Erythroblast (primary cell): ENCODE results near the gene GREM2.

Experiments
- DNase-seq, 2 experiments: peaks; one replicate each; lab custom pipeline; 2025; lab: John Stamatoyannopoulos, UW
- GATA1 ChIP-seq: IDR thresholded peaks from 2 replicates; pipeline ENCODE4 v1.6.1; 2011; ENCODE audit warnings: low read depth, mild to moderate bottlenecking, control low read depth, low read length, moderate library complexity
- POLR2A ChIP-seq: IDR thresholded peaks from 2 replicates; pipeline ENCODE4 v1.6.1; 2011; ENCODE audit warnings: mild to moderate bottlenecking, low read length

Gene GREM2

GRCh38 chr1:240611619-240612480 lies at the start of gene GREM2:
GREM2 (minus strand) TSS chr1:240612155; CDS start chr1:240493475, 118,680 bp downstream.
- TF ChIP-seq GATA1 (no peak), POLR2A (no peak)
- no peak for DNase-seq

DNA sequence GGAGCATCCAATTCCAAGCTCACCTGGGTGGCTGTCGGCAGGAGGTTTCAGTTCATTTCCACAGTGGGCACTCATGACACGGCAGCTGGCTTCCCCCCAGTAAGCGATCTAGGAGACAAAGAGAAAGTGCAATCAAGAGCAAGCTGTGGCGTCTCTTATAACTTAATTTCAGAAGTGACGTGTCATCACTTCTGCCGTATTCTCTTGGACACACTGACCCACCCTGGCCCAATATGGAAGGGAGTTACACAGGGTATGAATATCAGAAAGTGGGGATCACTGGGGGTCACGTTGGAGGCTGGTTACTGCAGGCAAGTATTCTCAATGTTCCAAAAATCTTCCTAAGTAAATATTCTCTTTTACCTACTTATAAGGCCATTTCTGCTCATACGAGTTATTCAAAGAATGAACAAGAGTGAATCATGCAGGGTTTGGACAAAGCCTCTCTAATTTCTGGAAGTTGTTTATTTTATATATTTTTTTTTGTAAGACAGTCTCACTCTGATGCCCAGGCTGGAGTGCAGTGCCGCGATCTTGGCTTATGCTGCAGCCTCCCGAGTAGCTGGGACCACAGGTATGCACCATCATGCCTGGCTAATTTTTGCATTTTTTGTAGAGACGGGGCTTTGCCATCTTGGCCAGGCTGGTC lies 46.5 kb upstream of the GREM2 start:
- DNase-seq: no peak
- TF ChIP-seq POLR2A (no peak), GATA1 (no peak)

DNA sequence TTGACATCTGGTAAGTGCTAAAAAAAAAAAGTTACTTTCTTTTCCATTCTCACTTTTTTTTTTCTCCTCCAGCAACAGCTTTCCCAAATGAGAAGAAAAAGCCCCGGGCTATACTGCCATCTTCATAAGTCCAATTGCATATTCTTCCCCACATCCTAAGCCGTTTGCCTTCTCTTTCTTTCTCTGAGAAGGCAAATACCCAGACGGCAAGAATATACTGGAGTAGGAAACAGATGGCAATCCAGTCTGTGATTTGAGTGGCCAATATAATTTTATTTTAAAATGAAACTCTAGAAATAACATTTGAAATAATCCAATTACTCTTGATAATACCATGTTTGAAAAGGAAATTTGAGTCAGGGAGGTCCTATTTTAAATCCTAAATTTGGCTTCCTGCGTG lies 44.6 kb upstream of the GREM2 start:
- DNase-seq: no peak
- TF ChIP-seq POLR2A (no peak), GATA1 (no peak)

DNA sequence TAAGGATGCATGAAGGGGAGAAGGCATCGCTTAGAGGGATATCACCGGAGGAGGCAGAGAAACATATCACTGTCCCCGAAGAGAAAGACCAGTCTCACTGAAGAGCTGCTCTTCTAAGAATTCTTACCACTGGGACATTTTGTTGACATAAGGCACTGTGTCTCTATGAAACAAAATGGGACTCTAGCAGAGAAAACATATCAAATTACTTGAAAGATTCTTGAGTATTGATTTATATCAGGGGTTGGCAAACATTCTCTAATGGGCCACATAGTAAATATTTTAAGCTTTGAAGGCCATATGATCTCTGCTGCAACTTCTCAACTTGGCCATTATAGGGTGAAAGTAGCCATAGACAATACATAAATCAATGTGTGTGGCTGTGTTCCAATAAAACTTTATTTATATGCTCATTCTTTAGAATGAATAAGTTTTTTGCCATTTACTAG lies 41.0 kb upstream of the GREM2 start:
- TF ChIP-seq POLR2A (no peak), GATA1 (no peak)

DNA sequence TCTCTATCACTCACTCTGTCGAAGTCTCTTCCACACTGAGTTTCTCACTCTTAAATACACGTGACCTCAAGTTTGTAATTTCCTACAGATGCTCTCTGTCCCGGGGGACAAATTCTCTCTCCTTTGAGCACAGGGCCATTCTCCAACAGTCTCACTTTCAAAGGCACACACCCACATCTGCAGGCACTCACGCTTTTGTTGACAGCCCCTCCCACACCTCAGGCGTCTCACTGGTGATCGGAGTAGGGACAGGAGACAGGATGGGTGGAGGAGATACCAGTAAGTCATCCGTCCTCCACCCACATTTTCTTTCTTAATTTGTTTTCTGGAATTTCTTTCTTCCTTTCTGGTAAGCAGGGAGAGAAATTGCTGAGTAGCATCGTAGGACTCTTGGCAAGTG lies 40.6 kb upstream of the GREM2 start:
- DNase-seq: no peak
- TF ChIP-seq GATA1: no peak
- no peak for TF ChIP-seq POLR2A

More for the DNA sequence above, 41.0 kb upstream of the GREM2 start:
- DNase-seq: no peak

GRCh38 chr1:240650877-240651276 lies 38.9 kb upstream of the GREM2 start:
- no peak for TF ChIP-seq POLR2A
- no peak for TF ChIP-seq GATA1
- DNase-seq: no peak

GRCh38 chr1:240649733-240650721 lies 38.1 kb upstream of the GREM2 start:
- TF ChIP-seq POLR2A (no peak), GATA1 (no peak)
- DNase-seq: no peak

DNA sequence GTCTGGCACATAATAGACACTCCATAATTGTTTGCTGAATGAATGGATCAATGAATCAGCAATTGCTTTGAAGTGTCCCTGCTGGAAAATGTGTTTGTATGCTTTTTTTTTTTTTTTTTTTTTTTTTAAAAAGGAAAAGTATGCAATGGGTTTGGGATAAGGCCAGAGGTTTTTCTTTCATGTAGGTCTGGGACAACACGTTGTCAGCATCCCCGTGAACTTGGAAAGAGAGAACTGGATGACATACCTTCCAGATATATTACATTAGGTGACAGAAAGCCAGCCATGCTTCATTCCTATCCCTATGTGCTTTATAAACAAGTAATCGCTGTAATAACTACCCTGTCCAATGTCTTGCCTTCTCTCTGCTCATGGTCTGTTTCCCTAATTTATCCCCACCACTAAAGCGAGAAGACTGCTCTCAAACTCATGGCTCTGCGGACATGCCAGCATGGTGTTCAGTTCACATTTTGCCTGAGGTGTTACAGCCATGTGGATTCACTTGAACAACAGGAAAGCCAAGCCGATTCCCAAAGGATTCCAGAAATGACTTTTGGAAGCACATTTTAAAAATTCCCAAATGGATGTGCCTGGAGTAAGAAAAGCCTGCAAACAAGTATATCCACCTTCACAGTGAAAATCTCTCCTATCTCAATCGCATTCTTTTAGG lies 34.8 kb upstream of the GREM2 start:
- DNase-seq: no peak
- TF ChIP-seq POLR2A (no peak), GATA1 (no peak)

DNA sequence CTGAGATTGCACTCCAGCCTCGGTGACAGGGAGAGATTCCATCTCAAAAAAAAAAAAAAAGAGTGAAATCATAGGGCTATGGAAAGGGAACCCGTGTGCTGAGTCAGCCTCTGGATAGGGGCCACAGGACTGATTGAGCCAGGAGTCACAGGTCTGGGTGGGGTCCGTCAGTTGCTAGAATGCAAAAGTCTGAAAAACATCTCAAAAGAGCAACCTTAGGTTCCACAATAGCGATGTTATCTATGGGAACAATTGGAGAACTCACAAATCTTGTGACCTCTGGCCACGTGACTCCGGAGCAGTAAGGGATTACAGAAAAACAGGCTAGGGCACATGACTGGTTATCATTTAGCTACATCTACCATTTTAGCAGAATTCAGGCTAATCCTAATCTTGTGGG lies 32.8 kb upstream of the GREM2 start:
- TF ChIP-seq GATA1 (no peak), POLR2A (no peak)
- no peak for DNase-seq

DNA sequence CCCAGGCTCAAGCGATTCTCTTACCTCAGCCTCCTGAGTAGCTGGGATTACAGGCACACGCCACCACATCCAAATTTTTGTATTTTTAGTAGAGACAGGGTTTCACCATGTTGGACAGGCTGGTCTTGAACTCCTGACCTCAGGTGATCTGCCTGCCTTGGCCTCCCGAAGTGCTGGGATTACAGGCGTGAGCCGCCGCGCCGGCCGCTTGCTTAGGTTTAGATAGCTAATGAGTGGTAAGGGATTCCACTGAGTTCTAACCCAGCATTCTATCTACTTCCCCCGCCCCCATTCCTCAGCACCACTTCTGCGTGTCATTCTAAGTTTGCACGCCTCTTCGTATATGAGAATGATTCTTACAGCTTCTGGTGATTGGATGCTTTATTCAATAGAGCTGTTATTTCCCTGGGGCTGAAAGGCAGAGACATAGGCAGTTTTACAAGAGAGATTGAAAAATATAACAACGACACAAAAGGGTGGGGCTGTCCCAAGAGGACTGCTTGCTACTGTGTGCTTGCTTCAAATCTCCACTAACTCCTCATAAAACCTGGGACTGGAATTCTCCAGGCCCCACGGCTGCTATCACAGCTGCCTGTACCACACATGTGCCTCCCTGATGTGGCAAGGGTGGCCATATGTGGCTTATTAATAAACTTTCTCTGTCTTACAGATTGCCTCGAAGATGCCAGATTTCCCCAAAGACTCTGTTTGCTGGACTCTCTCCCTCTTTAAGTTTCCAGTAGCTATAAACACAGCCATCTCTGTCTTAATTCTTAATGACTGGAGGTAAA lies 23.7 kb upstream of the GREM2 start:
- no peak for DNase-seq
- TF ChIP-seq GATA1: no peak
- TF ChIP-seq POLR2A: no peak

DNA sequence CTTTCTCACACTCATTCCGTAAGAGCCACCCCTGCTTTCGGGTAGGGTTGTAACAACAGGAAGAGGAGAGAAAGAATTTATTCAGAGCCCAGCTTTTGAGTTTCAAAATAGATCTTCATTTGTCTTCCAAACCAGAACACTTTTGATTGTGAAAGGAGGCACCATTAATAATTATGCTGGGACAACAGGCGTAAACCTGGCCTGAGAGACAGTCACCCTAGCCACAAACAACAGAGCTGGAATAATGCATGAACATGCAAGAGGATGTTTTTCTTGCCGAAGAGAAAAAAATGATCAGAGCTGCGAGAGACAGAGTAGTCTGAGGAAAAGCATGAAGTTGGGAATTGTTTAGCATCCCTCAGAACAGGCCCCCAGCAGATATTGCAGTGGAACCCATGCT lies 18.5 kb upstream of the GREM2 start:
- DNase-seq: no peak
- TF ChIP-seq GATA1 (no peak), POLR2A (no peak)

DNA sequence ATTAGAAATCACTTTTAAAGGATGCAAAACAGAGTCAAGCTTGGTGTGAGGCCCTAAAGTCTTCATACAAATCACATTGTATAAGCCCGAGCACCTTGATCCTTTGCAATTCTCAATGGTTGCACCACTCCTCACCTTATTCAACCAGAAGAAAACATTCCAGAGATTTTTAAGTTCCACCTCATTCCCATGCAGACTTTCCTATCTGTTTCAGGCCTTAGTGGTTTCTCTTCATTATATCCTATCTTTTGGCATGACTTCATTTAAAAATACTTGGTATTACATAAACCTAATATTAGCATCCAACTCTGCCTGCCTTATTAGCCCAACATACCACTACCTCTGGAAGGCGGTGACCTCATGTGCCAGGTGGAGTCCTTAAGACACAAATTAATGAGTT lies 9.3 kb upstream of the GREM2 start:
- no peak for DNase-seq
- TF ChIP-seq POLR2A: no peak
- no peak for TF ChIP-seq GATA1
